Measurements from ENCODE around the gene NAV2.

Gene NAV2

GRCh38 chr11:20156280-20156875 lies 443.7 kb downstream of the NAV2 start:
- TF ChIP-seq CTCF (IDR thresholded peaks at IDR 0.05; ENCODE audit: low read depth, low read length): no peak
- no peak for DNase-seq (ENCODE audit: extremely low read depth, low read depth)

- no peak for DNase-seq (ENCODE audit: extremely low read depth, low read depth)
- no peak for TF ChIP-seq CTCF (IDR thresholded peaks at IDR 0.05; ENCODE audit: low read depth, low read length)
Measured at GRCh38 chr11:20156876-20157613, 444.4 kb downstream of the NAV2 start.

GRCh38 chr11:20157728-20158127 lies 445.1 kb downstream of the NAV2 start:
- no peak for TF ChIP-seq CTCF (IDR thresholded peaks at IDR 0.05; ENCODE audit: low read depth, low read length)
- no peak for DNase-seq (ENCODE audit: extremely low read depth, low read depth)

- TF ChIP-seq CTCF (IDR thresholded peaks at IDR 0.05; ENCODE audit: low read depth, low read length): no peak
- no peak for DNase-seq (ENCODE audit: extremely low read depth, low read depth)
Measured at GRCh38 chr11:20158597-20159257, 446.1 kb downstream of the NAV2 start.

GRCh38 chr11:20159466-20160381 lies 447.1 kb downstream of the NAV2 start:
- no peak for DNase-seq (ENCODE audit: extremely low read depth, low read depth)
- TF ChIP-seq CTCF (IDR thresholded peaks at IDR 0.05; ENCODE audit: low read depth, low read length): no peak

GRCh38 chr11:20160425-20161229 lies 448.0 kb downstream of the NAV2 start, which contains the start of gene DBX1:
Gene DBX1, minus strand, starts transcription at chr11:20160475. Its CDS starts 151 bp downstream, at chr11:20160324.
- DNase-seq (ENCODE audit: extremely low read depth, low read depth): no peak
- TF ChIP-seq CTCF (IDR thresholded peaks at IDR 0.05; ENCODE audit: low read depth, low read length): no peak

All from AG09319 (cell line).